Measurements from ENCODE around the gene CEP112. TPM values are rescaled to one million over a fixed set of nuclear protein-coding genes. Genes with fewer than 3 reads are reported as not detected.

CEP112 gene
- total RNA-seq, 1 experiment from 2014 or later, result 1.3 TPM

GRCh38 chr17:65660078-65660477 is 531.9 kb downstream of the CEP112 start:
- no peak for DNase-seq (ENCODE audit: low spot score)

- no peak for DNase-seq (ENCODE audit: low spot score)
These were observed 532.4 kb downstream of the CEP112 start for GRCh38 chr17:65659512-65659911.

DNA sequence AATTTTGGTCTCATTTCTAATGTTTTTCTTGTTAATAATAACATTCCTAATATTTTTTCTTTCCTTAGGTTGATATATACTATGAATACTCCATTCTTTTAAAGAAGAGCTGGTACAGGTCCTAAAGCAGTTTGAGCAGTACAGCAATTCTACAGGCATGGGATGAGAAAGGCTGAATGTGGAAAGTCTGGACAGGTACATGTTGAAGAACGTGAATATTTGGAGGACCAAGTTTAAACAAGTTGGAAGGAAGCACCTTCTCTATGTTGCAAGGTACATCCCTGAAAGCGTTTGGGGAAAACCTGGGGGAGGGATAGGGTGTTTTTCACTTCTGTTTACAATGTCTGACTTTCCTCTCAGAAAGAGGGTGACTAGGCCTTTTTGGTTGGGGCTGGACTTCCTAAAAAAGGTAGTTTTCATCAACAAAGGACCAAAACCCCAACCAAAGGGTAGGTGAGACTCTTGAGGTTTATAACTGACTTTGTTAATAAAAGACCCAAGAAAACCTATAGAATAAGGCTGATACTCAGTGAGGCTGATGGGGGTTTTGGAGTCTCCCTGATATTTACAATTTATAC is 534.6 kb downstream of the CEP112 start:
- no peak for DNase-seq (ENCODE audit: low spot score)

DNA sequence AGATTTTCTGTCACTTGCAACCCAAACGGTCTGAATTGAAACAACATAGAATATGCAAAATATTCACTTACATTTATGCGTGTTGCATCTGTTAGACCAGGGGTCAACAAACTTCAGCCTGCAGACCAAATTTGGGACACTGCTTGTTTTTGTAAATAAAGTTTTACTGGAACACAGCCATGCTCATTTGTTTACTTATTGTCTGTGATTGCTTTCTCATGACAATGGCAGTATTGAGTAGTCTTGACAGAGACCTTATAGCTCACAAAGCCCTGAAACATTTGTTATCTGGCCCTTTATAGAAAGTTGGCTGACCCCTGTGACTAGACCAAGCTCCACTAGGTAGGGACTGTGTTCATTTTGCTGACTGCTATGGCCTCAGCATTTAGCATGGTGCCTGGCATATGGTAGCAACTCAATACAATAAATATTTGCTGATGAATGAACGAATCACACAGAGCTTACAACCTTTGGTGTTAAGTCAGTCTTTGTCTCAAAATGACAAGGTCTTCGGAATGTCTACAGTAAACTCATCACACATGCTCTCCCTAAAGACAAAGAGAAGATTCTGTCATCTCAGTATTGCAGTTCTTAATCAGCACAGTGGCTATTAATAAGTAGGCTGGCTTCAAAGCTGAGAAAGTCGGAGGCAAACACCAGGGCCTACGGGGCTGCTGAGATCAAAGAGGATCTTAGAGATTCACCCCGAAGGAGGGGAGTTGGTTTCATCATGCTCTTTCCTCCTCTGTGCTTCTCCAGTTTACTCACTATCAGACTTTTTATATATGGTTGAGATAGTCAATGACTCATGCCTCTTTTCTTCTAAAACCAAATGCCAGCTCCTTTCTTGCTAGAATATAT is 535.3 kb downstream of the CEP112 start:
- DNase-seq (ENCODE audit: low spot score), result no peak

GRCh38 chr17:65655706-65656105 is 536.2 kb downstream of the CEP112 start:
- no peak for DNase-seq (ENCODE audit: low spot score)

DNA sequence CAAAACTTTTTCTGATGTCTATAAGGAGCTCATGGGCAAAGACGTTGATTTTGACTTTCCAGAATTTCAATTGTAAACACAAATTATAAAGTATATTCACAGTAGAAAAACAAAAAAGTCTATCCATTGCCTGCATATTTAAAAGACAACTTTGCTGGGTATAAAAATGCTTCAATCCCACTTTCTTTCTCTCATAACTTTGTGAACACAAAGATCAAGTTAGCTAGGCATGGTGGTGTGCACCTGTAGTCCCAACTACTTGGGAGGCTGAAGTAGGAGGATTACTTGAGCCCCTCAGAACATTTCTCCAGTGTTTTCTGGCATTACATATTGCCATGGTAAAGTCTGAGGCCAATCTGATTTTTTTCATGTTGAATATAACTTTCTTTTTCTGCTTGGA is 547.4 kb downstream of the CEP112 start:
- DNase-seq (ENCODE audit: low spot score), result no peak

GRCh38 chr17:65638221-65638975 is 553.5 kb downstream of the CEP112 start:
- DNase-seq (ENCODE audit: low spot score), result no peak

- no peak for DNase-seq (ENCODE audit: low spot score)
These were observed 554.1 kb downstream of the CEP112 start for GRCh38 chr17:65637786-65638185.

DNA sequence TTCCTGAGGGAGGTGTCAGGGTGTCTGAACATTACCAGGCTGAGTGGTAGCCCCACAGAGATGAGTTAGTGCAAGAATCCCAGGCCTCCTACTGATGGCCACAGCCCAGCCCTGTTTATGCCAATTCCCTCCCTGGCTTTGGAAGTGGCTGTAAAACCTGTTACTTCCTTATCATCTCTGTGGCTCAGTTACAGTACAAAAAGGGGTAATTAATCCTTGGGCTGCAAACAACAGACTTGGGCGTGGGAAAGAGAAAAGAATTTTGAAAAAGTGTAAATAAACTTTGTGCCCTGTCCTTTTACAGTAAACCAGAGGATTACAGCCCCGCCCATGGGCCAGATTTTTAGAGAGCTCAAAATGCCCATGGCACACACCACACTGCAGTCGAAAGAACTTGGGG is 557.4 kb downstream of the CEP112 start:
- no peak for DNase-seq (ENCODE audit: low spot score)

- DNase-seq (ENCODE audit: low spot score), result peak; percentile 73
These were observed 557.9 kb downstream of the CEP112 start for GRCh38 chr17:65633988-65634387.

- DNase-seq (ENCODE audit: low spot score), result no peak
These were observed 558.6 kb downstream of the CEP112 start for GRCh38 chr17:65633146-65633881.

DNA sequence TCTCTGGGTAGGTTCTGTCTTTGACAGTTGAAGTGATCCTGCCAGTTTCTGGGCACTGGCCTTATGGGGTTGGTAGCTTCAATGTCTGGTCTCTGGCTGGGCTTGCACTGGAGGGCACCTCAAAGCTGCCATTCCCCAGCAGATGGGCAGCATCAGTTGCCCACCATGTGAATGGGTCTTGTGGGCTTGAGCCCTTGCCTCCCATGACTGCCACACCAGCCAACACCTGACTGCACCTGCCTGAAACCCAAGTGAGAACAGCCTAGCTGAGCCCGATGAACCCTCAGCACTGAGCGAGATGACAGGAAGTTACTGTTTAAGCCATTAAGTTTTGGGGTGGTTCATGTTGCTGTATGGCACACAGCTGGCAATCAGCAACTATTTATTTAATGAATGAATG is 561.4 kb downstream of the CEP112 start:
- DNase-seq (ENCODE audit: low spot score), result no peak

DNA sequence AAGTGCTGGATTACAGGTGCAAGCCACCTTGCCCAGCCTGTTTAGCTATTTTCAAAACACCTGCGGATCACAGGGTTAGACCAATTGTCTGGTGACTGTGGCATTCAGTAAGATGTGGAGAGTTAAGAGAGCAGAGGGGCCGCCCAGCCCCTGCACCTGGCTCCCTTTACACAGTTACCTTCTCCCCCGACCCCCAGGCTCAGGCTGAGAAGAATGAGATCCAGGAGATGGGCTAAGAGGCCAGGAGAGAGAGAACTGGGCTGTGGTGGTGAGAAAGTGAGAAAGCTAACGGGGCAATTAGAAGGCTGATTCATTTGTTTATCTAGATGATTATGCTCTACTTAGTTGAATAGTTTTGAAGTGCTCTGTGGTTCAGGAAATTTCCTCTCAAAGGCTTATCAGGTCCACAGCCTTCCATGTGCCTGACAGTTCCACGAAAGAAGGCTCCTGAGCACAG is 562.7 kb downstream of the CEP112 start:
- DNase-seq (ENCODE audit: low spot score), result peak; percentile 34

DNA sequence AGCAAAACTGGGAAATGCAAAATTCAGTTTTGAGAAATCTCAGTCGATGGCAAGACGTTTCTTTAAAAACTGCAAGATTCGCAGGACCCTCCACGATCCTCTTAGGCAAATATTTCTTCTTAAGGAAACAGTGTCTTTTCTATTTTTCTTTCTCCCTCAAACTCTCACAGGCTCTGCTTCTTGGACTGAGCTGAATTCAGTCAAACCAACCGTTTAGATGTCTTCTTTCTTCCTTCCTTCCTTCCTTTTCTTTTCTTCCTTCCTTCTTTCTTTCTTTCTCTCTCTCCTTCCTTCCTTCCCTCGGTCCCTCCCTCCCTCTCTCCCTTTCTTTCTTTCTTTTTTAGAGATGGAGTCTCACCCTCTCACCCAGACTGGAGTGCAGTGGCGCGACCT is 563.3 kb downstream of the CEP112 start:
- DNase-seq (ENCODE audit: low spot score), result no peak

DNA sequence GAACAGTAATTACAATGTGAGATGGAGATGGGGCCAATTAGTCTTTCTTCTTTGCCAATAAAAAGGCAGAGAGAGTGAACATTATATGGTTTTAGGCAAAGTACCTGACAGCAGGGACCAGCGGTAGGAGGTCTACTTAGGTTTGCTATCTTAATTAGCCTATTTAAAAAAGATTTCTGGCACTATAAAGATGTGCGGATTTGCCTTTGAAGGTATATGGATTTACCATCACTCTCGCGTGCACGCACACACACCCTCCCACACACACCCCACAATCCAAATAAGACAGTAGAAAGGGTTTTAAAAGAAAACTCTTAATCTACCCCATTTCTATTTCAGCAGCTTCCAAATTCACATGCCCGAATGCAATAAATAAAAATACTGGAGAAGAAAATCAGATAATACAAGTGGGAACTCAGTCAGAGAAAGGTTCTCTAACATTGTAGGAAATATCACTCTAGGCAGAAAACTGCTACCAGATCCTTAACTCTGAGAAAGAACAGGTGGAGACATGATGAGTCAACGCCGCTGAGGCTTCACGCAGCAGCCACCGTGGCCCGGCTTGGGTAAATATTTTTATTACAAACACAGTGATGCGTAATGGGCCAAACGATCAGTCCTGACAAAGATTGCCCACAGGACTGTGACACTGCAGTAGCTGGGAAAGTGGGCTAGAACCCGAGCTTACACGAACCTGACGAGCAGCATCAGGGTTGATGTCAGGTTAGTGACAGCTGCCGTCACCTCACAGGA is 563.9 kb downstream of the CEP112 start:
- peak; percentile 98 for DNase-seq (ENCODE audit: low spot score)

- peak; percentile 49 for DNase-seq (ENCODE audit: low spot score)
These were observed 564.8 kb downstream of the CEP112 start for GRCh38 chr17:65627108-65627507.

DNA sequence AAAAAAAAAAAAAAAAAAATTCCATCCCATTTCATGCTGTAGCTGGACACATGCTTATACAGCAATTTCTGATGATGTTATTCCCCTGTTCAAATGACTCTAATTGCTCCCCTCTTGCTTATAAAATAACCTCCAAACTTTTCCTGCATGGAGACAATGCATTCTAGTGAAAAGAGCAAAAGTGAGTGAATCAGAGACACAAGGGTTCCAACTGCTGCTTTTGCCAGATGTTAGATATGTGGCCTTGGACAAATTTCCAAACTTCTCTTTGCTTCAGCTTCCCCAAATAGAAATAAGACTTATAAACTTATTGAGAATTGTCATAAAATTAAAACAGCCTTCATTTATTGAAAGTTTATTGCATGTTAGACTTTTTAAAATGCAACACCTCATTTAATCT is 565.5 kb downstream of the CEP112 start:
- DNase-seq (ENCODE audit: low spot score), result no peak

DNA sequence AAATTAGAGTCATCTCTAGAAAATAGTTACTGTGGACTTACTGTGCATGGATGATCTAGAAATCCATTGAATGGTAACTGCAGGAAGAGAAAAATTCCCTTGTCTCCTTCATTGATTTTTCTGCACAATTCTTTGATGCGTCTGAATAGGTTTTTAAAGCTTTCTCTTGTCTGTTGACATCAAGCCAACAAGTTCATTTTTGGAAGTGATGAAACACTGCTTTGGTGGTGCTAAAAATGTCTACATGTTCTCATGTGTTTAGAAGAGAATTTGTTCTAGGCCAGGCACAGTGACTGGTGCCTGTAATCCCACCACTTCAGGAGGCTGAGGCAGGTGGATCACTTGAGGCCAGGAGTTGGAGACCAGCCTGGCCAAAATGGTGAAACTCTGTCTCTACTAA is 573.4 kb downstream of the CEP112 start:
- DNase-seq (ENCODE audit: low spot score), result no peak

GRCh38 chr17:65617496-65617895 is 574.4 kb downstream of the CEP112 start:
- no peak for DNase-seq (ENCODE audit: low spot score)

DNA sequence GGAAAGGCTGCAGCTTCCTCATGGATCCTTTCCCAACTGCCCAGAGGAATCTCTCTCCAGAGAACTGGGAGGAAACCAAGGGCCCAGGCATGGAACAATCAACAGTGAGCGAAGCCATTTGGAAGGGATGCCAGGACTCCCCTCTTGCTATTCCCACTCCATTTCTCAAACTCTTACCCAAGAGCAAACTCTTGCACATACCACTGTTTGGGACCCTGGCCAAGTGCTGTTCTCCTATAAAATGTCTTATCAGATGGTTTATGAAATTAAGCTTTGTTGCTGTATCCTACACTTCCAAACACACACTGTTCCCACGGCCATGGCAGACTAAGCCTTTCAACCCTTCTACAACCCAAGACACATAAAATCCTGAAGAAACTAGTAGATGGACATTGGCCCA is 582.2 kb downstream of the CEP112 start:
- peak; percentile 70 for DNase-seq (ENCODE audit: low spot score)

GRCh38 chr17:65609286-65609685 is 582.6 kb downstream of the CEP112 start:
- peak; percentile 42 for DNase-seq (ENCODE audit: low spot score)
